HUES6 (cell line): ENCODE results near the gene RAB6B.
"Not testable (repeated sequence)": the region's sequence is repeated elsewhere in the genome, so short reads cannot be mapped to it uniquely, and the experiment has no call there.

Source experiments
- H3K27ac ChIP-seq: 2 replicates; pipeline ENCODE4 v1.7.0; 2013; ENCODE audit warnings: low read depth, mild to moderate bottlenecking, low read length, inconsistent platforms
- H3K27me3 ChIP-seq: 2 replicates; pipeline ENCODE4 v1.6.1; 2013; ENCODE audit warnings: low read length; ENCODE audit not compliant: control insufficient read depth, insufficient read depth
- H3K36me3 ChIP-seq: 2 replicates; pipeline ENCODE4 v1.6.1; 2013; ENCODE audit warnings: low read length; ENCODE audit not compliant: control insufficient read depth, insufficient read depth
- H3K4me1 ChIP-seq: 2 replicates; pipeline ENCODE4 v1.6.1; 2013; ENCODE audit warnings: low read length; ENCODE audit not compliant: control insufficient read depth, insufficient read depth
- H3K4me3 ChIP-seq: 2 replicates; pipeline ENCODE4 v1.5.1; 2013; ENCODE audit warnings: low read depth, low read length
- H3K9ac ChIP-seq: one replicate; pipeline ENCODE4 v1.6.1; 2013; ENCODE audit warnings: mild to moderate bottlenecking, low read length
- H3K9me3 ChIP-seq: 2 replicates; pipeline ENCODE4 v1.6.1; 2013; ENCODE audit warnings: low read depth, low read length; ENCODE audit not compliant: control insufficient read depth, insufficient read depth

RAB6B gene

GRCh38 chr3:133783762-133784161, 111.9 kb downstream of the RAB6B start:
- H3K36me3 ChIP-seq, result no peaks in the 10 kb centered on the region
- H3K27ac ChIP-seq, result no peak overlapping the region
- no peak overlapping the region for H3K4me3 ChIP-seq
- H3K4me1 ChIP-seq, result no peaks in the 10 kb centered on the region
- peaks cover 25% of the 10 kb centered on the region for H3K9me3 ChIP-seq
- H3K9ac ChIP-seq, result no peak overlapping the region
- no peaks in the 10 kb centered on the region for H3K27me3 ChIP-seq

DNA sequence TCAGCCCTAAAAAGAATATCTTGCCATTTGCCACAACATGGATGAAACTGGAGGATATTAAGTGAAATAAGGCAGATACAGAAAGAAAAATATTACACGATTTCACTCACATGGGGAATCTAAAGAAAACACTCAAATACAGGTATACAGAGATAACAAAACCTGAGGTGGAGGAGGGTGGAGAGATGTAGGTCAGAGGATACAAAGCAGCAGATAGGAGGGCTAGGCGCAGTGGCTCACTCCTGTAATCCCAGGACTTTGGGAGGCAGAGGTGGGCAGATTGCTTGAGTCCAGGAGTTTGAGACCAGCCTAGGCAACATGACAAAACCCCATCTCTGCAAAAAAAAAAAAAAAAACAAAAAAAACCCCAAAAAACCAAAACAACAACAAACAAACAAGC, 113.2 kb downstream of the RAB6B start:
- Histone ChIP-seq H3K9ac (no peak overlapping the region), H3K27me3 (no peaks in the 10 kb centered on the region), H3K4me3 (no peak overlapping the region), H3K27ac (no peak overlapping the region), H3K9me3 (peaks cover 23% of the 10 kb centered on the region), H3K4me1 (peaks cover 7% of the 10 kb centered on the region; the same call in 1 of the 2 replicates), H3K36me3 (no peaks in the 10 kb centered on the region)

- H3K27ac ChIP-seq, result no peak overlapping the region
- peaks cover 14% of the 10 kb centered on the region for H3K9me3 ChIP-seq
- no peak overlapping the region for H3K9ac ChIP-seq
- peaks cover 7% of the 10 kb centered on the region; the same call in 1 of the 2 replicates for H3K4me1 ChIP-seq
- no peak overlapping the region for H3K4me3 ChIP-seq
- no peaks in the 10 kb centered on the region for H3K36me3 ChIP-seq
- no peaks in the 10 kb centered on the region for H3K27me3 ChIP-seq
Observed at GRCh38 chr3:133781570-133781969, 114.1 kb downstream of the RAB6B start.

DNA sequence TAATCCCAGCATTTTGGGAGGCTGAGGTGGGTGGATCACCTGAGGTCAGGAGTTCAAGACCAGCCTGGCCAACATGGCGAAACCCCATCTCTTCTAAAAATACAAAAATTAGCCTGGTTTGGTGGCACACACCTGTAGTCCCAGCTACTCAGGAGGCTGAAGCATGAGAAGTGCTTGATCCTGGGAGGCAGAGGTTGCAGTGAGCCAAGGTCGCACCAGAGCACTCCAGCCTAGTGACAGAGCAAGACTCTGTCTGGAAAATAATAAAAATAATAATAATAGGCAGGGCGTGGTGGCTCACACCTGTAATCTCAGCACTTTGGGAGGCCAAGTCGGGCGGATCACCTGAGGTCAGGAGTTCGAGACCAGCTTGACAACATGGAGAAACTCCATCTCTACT, 114.9 kb downstream of the RAB6B start:
- not testable (repeated sequence) for H3K36me3 ChIP-seq, H3K9ac ChIP-seq, H3K4me3 ChIP-seq, H3K4me1 ChIP-seq, H3K27ac ChIP-seq, H3K27me3 ChIP-seq
- H3K9me3 ChIP-seq, result peaks cover 10% of the 10 kb centered on the region

DNA sequence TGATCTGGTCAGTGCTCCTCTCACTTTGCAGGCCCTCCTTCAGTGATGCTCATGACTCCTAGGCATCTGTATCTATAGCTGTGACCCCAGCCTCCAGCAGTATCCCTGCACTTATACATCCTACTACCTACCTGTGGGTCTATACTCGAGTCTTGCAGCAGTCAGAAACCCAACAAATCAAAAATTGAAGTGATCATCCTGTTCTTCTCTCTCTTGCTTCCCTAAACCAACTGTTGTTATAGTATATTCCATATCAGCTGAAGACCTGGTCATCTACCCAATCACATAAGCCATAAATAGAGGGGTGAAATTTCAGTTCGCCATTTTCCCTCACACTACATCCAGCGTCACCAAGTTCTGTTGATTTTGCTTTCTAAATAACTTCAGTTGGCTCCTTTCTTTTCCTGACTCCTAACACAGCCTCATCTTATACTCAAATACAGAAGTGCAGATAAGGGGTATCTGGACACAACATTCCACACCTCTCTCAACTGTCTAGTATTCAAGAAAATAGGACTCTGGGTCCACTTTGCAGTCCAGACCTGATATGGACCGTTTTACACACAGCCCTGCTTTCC, 116.0 kb downstream of the RAB6B start:
- Histone ChIP-seq H3K27me3 (no peaks in the 10 kb centered on the region), H3K27ac (no peak overlapping the region), H3K9me3 (peaks cover 10% of the 10 kb centered on the region), H3K4me3 (no peak overlapping the region), H3K36me3 (no peaks in the 10 kb centered on the region), H3K4me1 (peaks cover 7% of the 10 kb centered on the region; the same call in 1 of the 2 replicates), H3K9ac (no peak overlapping the region)

DNA sequence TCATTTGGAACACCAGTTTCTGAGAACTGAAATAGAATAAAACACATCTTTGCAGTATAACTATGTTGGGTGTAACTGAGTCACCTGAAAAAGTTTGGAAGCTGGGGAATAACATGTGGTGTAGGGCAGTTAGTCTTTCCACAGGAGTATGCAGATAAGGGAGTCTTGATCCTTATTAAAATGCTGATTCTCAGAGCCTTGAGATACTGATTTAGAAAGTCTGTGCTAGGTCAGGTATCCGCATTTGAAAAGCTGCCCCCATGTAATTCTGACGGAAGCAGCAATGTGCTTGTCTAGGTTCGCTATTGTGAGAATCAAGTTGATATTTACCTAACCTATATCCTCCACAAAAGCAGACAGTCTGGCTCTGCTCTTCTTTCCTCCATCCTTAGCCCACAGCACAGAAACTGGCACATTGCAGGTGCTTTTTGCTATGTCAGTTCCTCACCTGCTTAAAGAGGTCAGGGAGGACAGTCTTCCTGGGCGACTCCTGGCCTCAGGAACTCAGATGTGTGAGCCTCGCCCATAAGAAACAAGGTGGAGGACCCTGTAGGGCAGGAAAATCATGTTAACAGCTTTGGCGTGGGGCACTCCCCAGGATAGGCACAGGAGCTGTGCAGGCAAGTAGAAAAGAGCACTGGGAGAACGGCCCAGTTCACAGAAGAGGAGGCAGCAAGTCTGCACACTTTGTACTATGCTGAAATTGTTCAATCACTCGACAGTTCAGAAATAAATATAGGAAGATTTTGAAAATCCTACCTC, 117.7 kb downstream of the RAB6B start:
- Histone ChIP-seq H3K27ac (no peak overlapping the region), H3K4me1 (peaks cover 7% of the 10 kb centered on the region; the same call in 1 of the 2 replicates), H3K9ac (no peak overlapping the region), H3K27me3 (no peaks in the 10 kb centered on the region), H3K36me3 (no peaks in the 10 kb centered on the region), H3K9me3 (no peaks in the 10 kb centered on the region), H3K4me3 (no peak overlapping the region)

GRCh38 chr3:133776794-133777438, 118.8 kb downstream of the RAB6B start:
- no peak overlapping the region for H3K9ac ChIP-seq
- no peaks in the 10 kb centered on the region for H3K9me3 ChIP-seq
- H3K4me1 ChIP-seq, result peaks cover 7% of the 10 kb centered on the region; the same call in 1 of the 2 replicates
- no peak overlapping the region for H3K27ac ChIP-seq
- no peaks in the 10 kb centered on the region for H3K27me3 ChIP-seq
- H3K4me3 ChIP-seq, result no peak overlapping the region
- H3K36me3 ChIP-seq, result no peaks in the 10 kb centered on the region

GRCh38 chr3:133775835-133776234, 119.8 kb downstream of the RAB6B start:
- Histone ChIP-seq H3K36me3 (no peaks in the 10 kb centered on the region), H3K4me3 (no peak overlapping the region), H3K27me3 (no peaks in the 10 kb centered on the region)

DNA sequence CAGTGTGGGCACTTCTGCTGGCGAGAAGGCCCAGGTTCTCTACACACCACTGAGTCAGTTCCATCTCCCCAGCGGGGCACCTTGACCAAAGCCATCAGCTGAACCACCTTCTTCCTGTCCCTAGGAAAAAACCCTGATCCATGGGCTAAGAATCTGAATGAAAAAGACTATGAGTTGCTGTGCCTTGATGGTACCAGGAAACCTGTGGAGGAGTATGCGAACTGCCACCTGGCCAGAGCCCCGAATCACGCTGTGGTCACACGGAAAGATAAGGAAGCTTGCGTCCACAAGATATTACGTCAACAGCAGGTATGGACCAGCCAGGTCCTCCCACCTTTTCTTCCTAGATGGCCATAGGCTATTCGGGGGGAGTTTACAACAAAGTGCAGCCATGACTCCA, 120.4 kb downstream of the RAB6B start:
- Histone ChIP-seq H3K27ac (no peak overlapping the region), H3K36me3 (no peaks in the 10 kb centered on the region), H3K9me3 (no peaks in the 10 kb centered on the region), H3K27me3 (no peaks in the 10 kb centered on the region), H3K4me3 (no peak overlapping the region), H3K9ac (no peak overlapping the region), H3K4me1 (peaks cover 7% of the 10 kb centered on the region; the same call in 1 of the 2 replicates)

More at GRCh38 chr3:133775835-133776234, 119.8 kb downstream of the RAB6B start:
- Histone ChIP-seq H3K27ac (no peak overlapping the region), H3K9me3 (no peaks in the 10 kb centered on the region), H3K9ac (no peak overlapping the region), H3K4me1 (peaks cover 7% of the 10 kb centered on the region; the same call in 1 of the 2 replicates)
